GM12873 (cell line): ENCODE measurements around the gene SRCAP.

ENCODE experiments used
- TF ChIP-seq, protein P1 (sequence below): IDR thresholded peaks from 2 replicates; pipeline ENCODE4 v1.5.1; 2012; ENCODE audit warnings: low read depth, mild to moderate bottlenecking, moderate library complexity, low read length, control low read depth; ENCODE audit not compliant: insufficient read depth; ENCODE audit errors: missing control alignments

SRCAP gene

GRCh38 chr16:30665155-30665829 lies 33.7 kb upstream of the SRCAP start:
- TF ChIP-seq, protein P1, sequence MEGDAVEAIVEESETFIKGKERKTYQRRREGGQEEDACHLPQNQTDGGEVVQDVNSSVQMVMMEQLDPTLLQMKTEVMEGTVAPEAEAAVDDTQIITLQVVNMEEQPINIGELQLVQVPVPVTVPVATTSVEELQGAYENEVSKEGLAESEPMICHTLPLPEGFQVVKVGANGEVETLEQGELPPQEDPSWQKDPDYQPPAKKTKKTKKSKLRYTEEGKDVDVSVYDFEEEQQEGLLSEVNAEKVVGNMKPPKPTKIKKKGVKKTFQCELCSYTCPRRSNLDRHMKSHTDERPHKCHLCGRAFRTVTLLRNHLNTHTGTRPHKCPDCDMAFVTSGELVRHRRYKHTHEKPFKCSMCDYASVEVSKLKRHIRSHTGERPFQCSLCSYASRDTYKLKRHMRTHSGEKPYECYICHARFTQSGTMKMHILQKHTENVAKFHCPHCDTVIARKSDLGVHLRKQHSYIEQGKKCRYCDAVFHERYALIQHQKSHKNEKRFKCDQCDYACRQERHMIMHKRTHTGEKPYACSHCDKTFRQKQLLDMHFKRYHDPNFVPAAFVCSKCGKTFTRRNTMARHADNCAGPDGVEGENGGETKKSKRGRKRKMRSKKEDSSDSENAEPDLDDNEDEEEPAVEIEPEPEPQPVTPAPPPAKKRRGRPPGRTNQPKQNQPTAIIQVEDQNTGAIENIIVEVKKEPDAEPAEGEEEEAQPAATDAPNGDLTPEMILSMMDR, result no peak

- TF ChIP-seq, protein P1, result no peak
These were observed 33.2 kb upstream of the SRCAP start for GRCh38 chr16:30665830-30666190.

GRCh38 chr16:30666681-30667080 lies 32.3 kb upstream of the SRCAP start:
- TF ChIP-seq, protein P1, result no peak

DNA sequence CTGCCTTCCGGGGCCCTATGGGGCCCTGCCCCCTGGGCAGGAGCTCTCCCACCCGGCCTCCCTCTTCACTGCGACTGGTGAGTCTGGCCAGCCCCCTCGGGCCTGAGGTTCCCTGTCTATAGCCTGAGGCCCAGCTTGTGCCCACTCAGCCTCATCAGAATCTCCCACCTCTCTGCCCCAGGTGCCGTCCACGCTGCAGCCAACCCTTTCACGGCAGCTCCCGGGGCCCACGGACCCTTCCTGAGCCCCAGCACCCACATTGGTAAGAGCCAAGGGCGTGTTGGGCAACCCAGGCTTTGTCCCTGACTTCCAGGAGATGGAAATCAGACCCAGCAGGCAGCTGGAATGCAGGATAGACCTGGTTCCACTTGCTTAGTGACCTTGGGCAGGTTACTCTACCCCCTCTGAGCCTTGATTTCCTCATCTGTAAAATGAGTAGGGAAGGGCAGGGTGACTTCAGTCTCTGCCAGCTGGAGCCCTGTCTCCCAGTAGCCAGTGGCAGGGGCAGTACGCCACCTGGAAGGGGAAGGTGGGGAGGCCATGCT lies 31.5 kb upstream of the SRCAP start:
- TF ChIP-seq, protein P1, result no peak

- TF ChIP-seq, protein P1, result no peak
These were observed 30.6 kb upstream of the SRCAP start for GRCh38 chr16:30668393-30668792.

DNA sequence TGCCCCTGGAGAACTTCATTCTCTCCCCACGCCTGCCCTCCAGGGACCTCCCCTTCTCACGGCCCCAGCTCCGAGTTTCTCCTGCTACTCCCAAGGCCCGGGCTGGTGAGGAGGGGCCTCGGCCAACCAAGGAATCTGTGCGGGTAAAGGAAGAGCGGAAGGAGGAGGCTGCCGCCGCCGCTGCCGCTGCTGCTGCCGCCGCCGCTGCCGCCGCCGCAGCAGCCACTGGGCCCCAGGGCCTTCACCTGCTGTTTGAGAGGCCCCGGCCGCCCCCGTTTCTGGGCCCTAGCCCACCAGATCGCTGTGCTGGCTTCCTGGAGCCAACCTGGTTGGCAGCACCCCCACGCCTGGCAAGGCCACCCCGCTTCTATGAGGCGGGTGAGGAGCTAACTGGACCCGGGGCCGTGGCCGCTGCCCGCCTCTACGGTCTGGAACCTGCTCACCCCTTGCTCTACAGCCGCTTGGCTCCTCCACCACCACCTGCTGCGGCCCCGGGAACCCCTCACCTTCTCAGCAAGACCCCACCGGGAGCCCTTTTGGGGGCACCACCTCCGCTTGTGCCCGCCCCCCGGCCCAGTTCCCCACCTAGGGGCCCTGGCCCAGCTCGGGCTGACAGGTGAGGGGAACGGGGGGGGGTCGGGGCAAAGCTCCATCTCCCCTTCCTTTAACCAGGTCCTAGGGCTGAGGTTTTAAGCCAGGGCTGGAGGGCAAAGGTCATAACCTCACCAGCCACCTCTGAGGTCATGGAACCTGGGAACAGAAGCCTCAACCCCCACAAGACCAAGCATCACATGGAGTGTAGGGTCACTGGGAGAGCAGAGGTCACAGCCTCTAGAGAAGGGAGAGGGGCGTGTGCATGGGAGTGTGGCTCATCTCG lies 29.7 kb upstream of the SRCAP start:
- TF ChIP-seq, protein P1, result no peak
